Stimulated activated CD4-positive, alpha-beta T cell treated with anti-CD3 and anti-CD28 coated beads, TNF-alpha, amount 100 ng/mL, for 4 hours (primary cell): ENCODE data around the gene CD164L2.

ENCODE experiments used
- DNase-seq, 3 experiments: peaks; one replicate each; pipeline ENCODE4 v3.0.0-alpha.2; 2020; ENCODE audit warnings: low read depth in 3 of 3

The CD164L2 gene

DNA sequence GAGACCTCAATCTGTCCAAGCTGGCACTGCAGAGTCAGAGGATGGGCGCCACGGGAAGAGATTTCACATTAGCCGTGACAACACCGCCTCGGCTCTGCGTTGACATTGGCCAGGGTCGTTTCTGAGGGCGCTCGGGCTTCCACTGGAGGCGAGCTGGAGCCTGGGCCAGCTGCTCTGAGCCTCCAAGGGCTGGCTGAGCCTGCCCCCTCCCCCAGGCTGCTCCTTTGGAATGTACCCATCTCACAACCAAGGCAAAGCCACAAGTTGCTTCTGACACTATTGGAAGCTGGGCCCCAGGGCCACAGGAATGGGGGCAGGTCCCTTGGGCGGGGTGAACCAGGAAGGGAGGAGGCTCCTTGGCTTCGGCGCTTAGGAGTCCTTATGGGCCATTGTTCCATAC, 21.9 kb upstream of the CD164L2 start:
- DNase-seq, result no peak

DNA sequence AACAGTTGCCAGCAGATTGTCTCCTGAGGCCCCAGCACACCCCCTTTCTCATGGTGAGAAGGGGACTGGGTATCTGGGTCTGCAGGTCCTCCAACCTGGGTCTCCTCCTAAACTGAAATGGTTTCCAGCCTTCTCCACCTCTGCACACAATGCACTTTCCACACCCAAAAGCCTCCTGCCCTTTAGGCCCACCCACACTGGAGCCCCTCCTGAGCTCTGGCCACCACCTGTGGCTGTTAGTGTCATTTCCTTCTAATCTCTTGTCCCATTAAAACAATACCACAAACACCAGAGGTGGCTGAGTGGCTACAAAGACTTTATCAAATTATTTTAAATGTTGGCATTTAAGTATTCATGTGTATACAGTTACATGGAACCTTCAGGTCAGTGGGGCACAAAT, 20.8 kb upstream of the CD164L2 start:
- DNase-seq, result no peak

DNA sequence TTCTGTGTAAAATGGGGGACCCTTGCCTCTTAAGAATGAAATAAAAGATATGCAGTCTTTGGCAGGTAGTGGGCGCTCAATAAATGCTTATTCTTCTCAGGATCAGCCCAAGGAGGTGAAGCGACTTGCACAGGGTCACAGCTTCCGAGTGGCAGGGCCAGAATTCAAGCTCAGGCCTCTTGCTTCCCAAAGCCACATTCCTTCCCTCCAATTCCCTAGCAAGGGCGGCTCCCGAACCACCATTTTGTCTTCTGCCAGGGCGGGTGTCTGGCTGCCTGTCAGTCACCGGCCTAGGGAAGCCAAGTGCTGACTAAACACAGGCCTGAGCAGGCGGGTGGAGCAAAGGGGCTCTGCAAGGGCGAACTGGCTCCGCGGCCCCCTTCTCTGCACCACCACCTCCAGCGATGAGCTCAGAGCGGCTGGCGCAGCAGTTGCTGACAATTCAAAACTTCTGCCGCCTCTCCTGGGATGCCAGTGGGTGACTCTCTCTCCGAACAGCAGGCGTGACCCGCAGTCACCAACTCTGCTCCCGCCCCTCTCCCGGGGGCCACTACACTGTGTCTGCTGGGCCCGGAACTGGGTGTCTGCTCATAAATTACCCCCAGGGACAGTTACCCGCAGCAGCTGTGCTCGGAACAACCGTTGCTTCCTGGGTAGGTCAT, 20.1 kb upstream of the CD164L2 start:
- no peak for DNase-seq

DNA sequence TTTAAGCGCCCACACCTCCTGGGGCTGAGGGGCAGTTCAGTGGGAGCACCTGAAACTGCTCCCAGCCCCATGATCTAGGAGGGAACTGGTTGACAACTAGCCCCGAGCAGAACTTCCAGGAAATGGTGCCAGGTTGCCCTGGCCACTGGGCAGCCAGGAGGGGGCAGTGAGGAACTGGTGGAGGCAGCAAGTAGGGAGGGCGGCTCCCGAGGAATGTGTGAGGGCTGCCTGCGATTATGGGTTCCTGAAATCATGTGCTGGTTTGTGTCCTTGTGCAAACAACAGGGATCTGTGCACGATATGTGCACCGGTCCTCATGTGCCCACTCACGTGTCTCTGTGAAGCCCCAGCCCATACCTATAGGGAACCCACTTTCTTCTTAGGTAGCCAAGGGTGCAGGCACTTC, 19.2 kb upstream of the CD164L2 start:
- no peak for DNase-seq

DNA sequence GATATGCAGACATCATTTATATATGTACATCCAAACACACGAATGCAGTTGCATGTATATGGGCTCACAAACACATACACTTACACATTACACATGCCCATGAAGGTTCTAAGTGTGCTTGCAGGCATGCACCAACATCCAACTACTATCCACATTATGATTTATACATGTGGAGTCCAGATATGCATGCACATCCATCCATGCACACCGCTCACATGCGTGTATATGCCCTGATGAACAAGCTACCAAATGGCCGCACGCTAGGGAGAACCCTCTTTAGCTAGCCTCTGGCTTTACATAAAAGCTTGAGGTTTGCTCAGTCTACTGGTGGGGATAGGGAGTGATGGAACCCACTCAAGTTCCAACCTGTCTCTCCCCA, 17.8 kb upstream of the CD164L2 start:
- DNase-seq, result no peak

DNA sequence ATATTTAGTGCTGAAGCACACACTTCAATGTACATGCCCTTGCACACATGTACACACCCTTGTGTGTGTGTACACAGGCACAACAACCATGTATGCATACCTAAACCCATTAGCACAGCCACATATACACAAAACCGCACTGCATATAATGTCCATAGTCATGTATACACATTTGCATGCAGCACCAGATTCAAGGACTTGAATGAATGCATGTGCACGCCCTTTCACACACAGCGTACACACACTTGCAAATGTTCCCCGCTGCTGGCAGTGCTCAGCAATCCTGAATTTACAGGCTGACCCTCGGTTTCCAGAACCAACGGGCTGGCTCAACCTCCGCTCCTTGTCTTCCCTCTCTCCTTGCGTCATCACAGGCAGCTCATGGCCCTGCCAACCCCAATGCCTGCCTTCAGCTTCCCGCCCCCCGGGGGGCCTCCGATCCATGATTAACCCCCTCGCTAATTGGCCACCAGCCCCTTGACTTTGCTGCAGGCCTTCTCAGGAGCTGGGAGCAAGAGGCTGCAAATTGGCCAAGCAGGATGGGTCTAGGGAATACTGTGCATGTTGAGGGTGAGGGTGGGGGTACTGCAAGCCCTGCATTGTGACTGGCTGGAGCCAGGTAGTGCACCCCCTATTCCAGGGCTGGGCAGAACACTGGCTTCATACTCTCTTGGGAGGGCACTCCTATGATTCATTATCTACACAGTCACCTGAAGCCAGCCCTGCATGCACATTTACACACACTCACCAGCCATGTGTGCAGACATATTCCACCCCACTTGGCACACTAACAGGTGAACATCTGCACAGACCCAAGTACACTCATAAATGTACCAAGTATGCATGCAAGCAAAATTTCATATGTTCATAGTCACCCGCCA, 17.2 kb upstream of the CD164L2 start:
- DNase-seq, result no peak

DNA sequence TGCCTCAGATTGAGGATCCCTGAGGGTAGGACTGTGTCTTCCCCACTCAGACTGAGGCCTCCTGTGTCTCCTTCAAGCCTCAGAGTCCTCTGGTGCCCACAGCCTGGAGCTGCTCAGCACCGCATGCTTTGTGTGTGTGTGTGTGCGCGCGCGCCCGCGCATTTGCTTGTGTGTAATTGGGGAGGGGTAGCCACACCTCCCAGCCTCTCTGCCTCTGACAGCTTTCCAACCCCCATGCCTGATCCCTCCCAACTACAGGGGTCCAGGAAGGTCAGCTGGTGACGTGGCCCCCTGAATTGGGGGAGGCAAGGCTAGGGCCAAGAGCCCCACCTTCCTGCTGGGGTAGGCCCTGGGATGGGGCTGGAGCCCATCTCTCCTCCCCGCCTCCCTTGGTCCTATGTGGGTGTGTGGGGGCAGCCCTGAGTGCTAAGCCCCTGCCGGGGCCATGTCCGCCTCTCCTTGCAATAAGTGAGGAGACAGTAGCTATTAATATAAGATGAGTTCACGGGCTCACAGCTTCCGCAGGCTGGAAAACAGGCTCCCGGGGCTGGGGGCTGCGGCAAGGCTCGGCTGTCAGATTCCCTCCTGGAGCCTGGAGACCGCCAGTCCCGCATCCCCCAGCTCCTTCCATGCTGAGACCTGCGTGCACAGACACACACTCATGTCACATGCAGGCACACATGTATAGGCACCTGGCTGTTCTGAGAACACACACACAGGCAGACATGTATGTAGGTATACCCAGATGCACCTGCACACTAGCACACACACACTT, 16.3 kb upstream of the CD164L2 start:
- no peak for DNase-seq

DNA sequence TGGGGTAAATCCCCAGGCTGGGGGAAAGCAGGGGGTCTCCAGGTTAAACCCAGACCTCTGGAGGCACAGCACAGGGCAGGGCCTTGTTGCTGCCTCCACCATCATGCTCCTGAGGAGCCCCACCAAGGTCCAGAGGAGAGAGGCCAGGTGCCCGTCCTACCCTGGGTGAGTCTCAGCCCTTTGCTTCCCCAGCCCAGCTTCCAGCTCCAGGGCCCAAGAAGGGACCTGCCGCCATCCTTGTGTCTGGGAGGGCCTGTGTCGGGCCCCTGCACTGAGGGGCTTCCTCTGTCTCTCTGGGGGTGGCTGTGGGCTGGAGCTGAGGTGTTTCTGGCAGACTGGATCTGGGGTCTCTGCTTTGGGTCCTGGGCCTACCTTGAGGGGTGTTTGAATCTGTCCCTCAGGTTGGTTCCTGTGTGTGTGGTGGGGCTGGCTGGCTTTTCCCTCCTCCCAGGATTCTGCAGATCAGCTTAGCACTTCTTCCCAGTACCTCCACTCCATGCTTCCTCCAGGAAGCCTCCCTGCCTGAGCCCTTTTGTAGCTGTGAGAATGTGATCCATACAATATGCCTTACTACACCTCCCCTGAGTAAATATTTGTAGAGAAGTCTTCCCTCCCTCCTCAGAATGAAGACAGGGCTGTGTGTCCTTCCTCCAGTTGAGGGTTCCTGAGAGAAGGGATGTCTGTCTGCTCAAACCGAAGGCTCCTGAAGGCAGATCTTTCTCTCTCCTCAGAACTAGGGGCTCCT, 15.4 kb upstream of the CD164L2 start:
- no peak for DNase-seq

DNA sequence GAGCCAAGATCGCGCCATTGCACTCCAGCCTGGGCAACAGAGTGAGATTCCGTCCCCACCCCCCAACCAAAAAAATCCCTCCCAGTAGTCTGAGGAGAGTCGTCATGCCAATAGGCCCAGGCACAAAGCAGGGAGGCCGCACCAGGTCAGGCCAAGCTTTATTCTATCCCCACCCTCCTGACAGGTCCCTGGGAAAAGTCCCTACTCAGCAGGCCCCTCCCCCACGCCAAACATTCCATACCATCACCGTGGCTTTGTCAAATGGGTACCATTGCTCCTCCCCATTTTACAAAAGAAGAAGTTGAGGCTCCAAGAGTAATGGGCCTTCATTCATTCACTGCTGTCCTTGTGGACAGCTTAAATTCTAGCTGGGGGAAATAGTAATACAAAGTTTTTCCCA, 14.6 kb upstream of the CD164L2 start:
- no peak for DNase-seq

DNA sequence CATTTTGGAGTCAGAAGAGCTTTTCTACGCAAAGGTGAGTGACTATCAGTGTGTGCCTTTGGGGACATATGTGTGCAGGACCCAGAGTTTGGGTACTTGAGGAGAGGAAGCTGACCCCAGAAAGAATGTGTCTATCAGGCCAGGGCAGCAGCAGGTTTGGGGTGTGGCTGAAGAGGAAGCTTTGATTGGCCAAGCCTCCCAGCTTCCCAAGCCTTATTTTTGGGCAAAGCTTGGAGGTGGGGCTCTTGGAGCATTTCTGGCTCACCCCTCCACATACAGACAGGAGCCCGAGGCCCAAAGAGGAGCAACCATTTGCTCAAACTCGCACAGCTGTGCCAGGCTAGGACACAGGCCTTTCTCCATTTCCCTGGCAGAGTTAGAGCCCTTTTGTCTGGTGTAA, 14.0 kb upstream of the CD164L2 start:
- DNase-seq, result no peak

DNA sequence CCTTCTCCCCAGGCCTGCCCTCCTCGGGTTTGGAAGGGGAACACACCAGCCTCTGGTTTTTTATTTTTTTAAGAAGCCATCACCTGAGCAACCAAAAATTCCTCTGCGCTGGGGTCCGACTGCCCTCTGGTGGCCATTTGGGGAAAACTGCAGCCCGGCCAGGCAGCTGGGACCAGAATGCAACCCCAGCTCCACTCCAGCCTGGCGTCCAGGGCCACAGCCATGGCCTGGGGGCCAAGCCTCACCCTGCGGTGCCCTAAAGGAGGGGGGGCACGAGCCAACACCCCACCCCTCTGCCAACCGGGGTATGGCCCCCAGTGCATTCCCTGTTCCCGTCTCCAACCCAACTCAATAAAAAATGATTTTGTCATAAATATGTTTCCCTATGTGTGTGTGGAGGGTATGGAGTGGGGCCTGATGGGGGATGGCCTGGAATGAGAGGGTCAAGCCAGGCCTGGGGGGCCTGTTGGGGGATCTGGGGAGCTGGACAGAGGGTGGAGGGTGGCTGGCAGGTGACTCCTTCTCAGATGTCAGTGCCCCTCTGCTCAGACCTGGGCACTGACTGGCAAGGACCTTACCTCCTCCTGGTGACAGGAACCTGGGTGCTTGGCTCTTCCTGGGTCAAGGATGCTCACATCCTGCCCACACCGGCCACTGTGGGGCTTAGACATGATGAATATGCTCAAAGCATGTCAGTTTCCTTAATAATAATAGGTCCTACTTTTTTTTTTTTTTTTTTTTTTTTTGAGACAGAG, 12.5 kb upstream of the CD164L2 start:
- peak; percentile 54 to 67 (median 64) for DNase-seq

DNA sequence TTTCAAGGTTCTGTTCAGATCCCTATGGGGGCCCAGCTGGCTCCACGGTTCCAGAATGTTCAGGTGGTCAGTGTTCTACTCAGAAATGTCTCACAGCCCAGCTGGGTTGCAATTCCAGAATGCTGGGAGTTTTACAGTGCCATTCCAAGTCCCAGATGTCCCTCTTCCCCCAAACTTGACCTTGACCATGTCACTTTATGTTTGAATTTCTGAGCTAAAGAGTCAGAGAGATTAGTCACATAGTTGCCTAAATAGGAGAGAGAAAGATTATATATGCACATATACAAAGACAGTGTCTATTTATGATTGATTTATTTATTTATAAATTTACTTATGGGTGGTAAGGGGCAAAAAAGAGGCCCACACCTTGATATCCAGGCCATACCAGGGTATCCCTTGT, 11.8 kb upstream of the CD164L2 start:
- no peak for DNase-seq

DNA sequence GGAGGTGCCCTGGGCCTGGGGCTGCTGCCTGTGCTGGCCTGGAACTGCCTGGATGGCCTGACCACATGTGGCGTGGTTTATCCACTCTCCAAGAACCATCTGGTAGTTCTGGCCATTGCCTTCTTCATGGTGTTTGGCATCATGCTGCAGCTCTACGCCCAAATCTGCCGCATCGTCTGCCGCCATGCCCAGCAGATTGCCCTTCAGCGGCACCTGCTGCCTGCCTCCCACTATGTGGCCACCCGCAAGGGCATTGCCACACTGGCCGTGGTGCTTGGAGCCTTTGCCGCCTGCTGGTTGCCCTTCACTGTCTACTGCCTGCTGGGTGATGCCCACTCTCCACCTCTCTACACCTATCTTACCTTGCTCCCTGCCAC, 11.1 kb upstream of the CD164L2 start:
- no peak for DNase-seq

DNA sequence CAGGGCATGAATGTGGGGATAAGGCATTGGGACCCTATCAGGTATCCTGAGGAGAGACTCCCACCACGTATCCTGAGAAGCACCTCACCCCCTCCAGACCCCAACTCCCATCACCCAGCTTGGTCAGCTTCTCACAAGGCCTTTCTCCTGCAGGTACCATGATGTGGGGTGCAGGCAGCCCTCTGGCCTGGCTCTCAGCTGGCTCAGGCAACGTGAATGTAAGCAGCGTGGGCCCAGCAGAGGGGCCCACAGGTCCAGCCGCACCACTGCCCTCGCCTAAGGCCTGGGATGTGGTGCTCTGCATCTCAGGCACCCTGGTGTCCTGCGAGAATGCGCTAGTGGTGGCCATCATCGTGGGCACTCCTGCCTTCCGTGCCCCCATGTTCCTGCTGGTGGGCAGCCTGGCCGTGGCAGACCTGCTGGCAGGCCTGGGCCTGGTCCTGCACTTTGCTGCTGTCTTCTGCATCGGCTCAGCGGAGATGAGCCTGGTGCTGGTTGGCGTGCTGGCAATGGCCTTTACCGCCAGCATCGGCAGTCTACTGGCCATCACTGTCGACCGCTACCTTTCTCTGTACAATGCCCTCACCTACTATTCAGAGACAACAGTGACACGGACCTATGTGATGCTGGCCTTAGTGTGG, 10.6 kb upstream of the CD164L2 start:
- no peak for DNase-seq

DNA sequence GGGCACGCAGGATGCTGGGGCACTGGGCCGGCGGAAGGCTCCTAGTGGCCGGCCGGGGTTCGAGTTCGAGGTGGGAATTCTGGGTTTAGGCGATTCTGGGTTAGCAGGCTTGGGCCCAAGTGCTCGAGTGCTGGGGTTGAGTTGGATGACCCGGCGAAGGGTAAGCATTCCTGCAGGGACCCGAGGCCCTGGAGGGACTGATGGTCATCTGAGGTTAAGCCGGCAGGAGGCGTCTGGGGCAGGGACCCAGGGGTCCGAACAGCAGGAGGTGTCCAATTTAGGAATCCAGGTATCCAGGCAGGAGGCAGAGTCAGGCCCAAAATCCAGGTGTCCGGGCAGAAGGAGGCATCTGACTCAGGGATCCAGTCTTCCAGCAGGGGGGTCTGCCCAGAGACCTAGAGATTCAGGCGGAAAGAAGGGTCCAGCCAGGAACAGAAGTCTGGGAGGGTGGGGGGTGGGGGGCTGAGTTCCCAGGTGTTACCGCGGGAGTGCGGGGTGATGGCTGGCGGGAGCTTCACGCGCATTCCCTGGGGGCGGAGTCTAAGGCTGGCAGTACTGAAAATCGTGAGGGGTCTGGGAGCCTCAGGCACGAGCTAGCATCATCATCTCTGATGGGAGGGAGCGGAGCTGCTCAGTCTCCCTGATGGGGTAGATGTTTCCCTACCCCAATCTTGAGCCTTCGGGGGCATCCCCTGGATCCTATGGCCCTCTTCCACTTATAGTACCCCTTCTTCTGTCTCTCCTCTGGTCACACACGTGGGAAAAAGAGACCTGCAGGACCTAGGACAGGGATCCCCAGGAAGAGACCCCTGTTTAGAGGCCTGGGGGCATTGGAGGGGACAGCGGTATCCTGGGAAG, 9.9 kb upstream of the CD164L2 start:
- no peak for DNase-seq

DNA sequence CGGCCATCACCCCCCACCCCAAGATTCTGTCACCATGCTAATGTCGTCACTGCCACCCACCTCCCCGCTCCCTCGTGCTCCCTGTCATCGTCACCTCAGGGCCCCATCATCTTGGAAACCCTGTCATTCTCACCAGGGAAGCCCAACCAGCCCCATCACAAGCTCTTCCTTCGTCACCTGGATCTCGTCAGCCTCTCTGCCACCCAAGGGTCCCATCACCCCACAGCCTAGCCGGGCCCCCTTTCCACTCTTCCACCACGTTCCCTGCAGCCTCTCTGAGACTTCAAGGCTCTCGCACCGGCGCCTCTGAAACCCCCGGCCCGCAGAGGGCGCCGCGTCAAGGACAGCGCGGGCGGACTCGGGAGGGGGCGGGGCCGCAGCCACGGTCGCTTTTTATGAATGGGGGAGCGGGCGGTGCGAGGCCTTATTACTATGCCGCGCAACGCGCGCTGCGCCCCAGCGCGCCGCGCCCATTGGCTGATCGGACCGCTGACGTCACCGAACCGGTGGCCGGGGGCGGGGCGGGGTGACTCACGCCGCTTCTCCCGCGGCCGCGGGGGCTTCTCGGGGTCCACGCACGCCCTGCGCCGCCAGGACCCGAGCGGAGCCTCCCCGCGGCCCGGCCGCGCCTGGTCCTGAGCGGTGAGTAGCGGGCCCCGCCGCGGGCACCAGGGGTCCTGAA, 9.1 kb upstream of the CD164L2 start, which contains the start of gene GPR3:
GPR3 (plus strand) TSS at position 527 of the 682 bp plus-strand sequence. CDS start 1,177 bp downstream, outside the sequence.
- peak; percentile 89 to 91 (median 89) for DNase-seq

DNA sequence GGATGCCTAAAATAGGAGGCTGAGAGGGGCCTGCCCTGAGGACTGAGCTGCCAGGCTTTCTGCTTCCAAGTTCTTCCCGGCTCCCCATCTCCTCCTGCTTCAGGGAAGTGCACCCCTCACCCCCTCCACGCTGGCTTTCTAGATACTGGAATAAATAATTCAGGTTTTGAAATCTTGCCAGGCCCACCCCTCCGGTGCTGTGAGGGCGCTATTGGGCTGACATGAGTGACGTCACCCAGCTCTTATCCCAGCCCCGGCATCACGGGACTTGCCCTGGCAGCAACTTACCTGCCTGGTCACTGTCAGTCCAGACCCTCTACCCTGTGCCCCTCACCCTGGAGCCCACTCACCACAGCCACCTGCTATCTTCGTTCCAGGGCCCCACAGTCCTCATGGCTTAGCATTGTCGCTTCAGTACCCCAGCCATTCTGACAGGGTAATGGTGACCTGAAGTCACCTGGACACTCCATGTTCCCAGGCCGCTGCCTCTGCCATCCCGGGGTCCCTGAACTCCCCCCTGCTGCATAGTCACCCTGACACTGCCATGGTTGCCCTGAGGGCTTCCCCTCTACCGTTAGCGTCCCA, 8.5 kb upstream of the CD164L2 start:
- no peak for DNase-seq

DNA sequence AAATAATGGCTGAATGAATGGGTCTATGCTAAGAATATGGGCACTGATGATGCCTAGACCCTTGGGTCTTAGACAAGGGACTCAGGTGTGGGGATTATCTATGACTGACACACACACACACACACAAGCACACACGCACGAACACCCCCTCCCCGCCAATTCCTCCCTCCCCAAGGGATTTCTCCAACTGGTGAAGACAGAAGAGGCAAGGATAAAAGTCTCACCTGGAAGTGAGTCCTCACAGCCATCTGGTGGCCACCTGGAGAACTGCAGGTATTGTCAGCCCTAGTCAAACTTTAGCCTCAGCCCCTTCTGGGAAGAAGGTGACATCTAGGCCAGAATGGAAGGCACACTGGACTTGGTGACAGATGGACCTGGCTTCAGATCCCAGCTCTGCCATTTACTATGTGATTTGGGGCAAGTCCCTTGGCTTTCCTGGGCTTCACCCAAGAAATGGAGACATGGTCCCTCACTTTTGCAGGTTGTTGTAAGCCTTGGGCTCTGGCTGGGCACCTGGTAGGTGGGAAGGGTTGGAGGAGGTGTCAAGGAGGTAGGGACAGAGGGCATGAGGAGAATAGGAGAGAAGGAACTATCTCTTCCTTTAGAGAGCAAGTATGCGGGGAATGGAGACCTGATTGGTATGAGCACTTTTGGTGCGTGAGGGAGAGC, 5.3 kb upstream of the CD164L2 start:
- DNase-seq, result peak; percentile 56 to 64 (median 60)
